ENCODE measurements around the gene KNTC1. TPM values are rescaled to one million over a fixed set of nuclear protein-coding genes. Genes with fewer than 3 reads are reported as not detected.

Gene KNTC1
- total RNA-seq, 1 experiment from 2014 or later = 71.3 TPM

DNA sequence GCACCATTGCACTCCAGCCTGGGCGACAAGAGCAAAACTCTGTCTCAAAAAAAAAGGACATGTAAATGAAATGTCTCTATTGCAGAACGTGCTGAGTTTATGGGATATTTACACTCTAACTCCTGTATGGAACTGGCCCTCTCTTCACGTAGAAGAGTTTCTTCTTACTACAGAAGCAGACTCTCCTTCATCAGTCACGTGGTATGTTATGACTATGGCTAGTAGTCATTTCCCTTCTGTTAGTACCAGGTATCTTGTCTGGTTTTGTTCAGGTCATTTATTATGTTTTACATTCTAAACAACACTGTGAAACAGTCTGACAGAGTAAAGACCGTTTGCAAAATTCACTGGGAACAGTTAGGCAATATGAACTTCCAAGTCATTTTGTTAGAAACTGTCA, 20.3 kb downstream of the KNTC1 start:
- Histone ChIP-seq H2BK120ac (ENCODE audit: low read depth, low read length, poor library complexity, severe bottlenecking) (no peak overlapping the region), H2AK5ac (ENCODE audit: insufficient read length, low read length) (no peak overlapping the region), H4K5ac (ENCODE audit: insufficient read length, low read depth, low read length) (no peak overlapping the region), H4K20me1 (ENCODE audit: control insufficient read depth, insufficient read depth, insufficient read length) (no peaks in the 10 kb centered on the region), H4K8ac (replicated peaks; ENCODE audit: insufficient read length, low read depth, low read length) (no peak overlapping the region), H2AFZ (ENCODE audit: low read length) (no peak overlapping the region), H3K56ac (ENCODE audit: insufficient read length, low read depth, low read length) (no peak overlapping the region), H2BK5ac (ENCODE audit: insufficient read length, low read length) (no peak overlapping the region), H3K14ac (ENCODE audit: insufficient read depth, low read length) (no peak overlapping the region), H3K18ac (ENCODE audit: insufficient read length, low read depth, low read length) (no peak overlapping the region), H3K4me1 (ENCODE audit: insufficient read depth, low read length) (no peaks in the 10 kb centered on the region), H3K23ac (ENCODE audit: insufficient read length, low read depth, low read length) (no peak overlapping the region), H3K27me3 (ENCODE audit: insufficient read depth, low read length) (no peaks in the 10 kb centered on the region), H3K4ac (ENCODE audit: low read depth, low read length) (no peak overlapping the region), H3T11ph (ENCODE audit: low read length) (no peak overlapping the region), H3K27ac (ENCODE audit: insufficient read length, low read depth, low read length) (no peak overlapping the region), H3K9ac (ENCODE audit: extremely low read depth, insufficient read length, low read length) (no peak overlapping the region), H3K4me2 (ENCODE audit: insufficient read depth, insufficient read length, low read length) (no peak overlapping the region), H3K9me3 (ENCODE audit: control insufficient read depth, low read depth, low read length) (no peaks in the 10 kb centered on the region), H3K79me2 (ENCODE audit: insufficient read depth, low read length) (no peaks in the 10 kb centered on the region), H2BK15ac (ENCODE audit: low read depth, low read length) (no peak overlapping the region), H3K23me2 (ENCODE audit: insufficient read length, low read depth, low read length, poor library complexity, severe bottlenecking) (no peaks in the 10 kb centered on the region), H2BK20ac (ENCODE audit: low read depth, low read length, poor library complexity, severe bottlenecking) (no peak overlapping the region), H2BK12ac (ENCODE audit: insufficient read length, low read depth, low read length) (no peak overlapping the region), H4K91ac (ENCODE audit: insufficient read length, low read depth, low read length) (no peak overlapping the region), H3K79me1 (ENCODE audit: insufficient read depth, low read depth, low read length, poor library complexity, severe bottlenecking) (no peaks in the 10 kb centered on the region)
- no peak for DNase-seq
- Mint-ChIP-seq H3K36me3 (ENCODE audit: insufficient read depth in 1 of 3, low read depth in 3 of 3) (peaks cover 22 to 75% (median 58%) of the 10 kb centered on the region in 3 experiments; a peak in 6 of 7 replicates), H3K27ac (no peak overlapping the region), H3K9me3 (no peaks in the 10 kb centered on the region), H3K4me3 (no peak overlapping the region), H3K27me3 (ENCODE audit: low read depth) (no peaks in the 10 kb centered on the region), H3K4me1 (no peaks in the 10 kb centered on the region)
- WGBS (ENCODE audit: extremely low coverage, insufficient read length, low lambda C conversion rate) = no CpG with 5 or more reads among the region's 5 CpGs
- TF ChIP-seq CTCF (conservative IDR thresholded peaks at IDR 0.05) = no peak

Data from H9 (cell line).